B cell (primary cell): ENCODE results near the gene GLP2R.

Source experiments
- CTCF ChIP-seq: fragments of 200-600 bp; IDR thresholded peaks from one replicate; pipeline ENCODE4 v1.8.0; 2022; ENCODE audit warnings: antibody characterized with exemption, mild to moderate bottlenecking
- EZH2 ChIP-seq: IDR thresholded peaks from 2 replicates; pipeline ENCODE4 v1.6.1; 2012; ENCODE audit warnings: borderline replicate concordance, low read depth, mild to moderate bottlenecking, moderate library complexity, low read length; ENCODE audit not compliant: insufficient read depth, poor library complexity, severe bottlenecking

GRCh38 chr17:9855036-9855435, 29.3 kb downstream of the GLP2R start:
- TF ChIP-seq CTCF (no peak), EZH2 (no peak)
